Ishikawa (cell line): Measurements from ENCODE around the gene AATF.

Experiments
- CEBPB ChIP-seq: IDR thresholded peaks from 2 replicates; pipeline ENCODE4 v1.6.1; 2012
- CREB1 ChIP-seq: IDR thresholded peaks from 2 replicates; pipeline ENCODE4 v1.6.1; 2012; ENCODE audit warnings: low read depth
- EGR1 ChIP-seq: IDR thresholded peaks from 2 replicates; pipeline ENCODE4 v1.6.1; 2012
- EP300 ChIP-seq: IDR thresholded peaks from 2 replicates; pipeline ENCODE4 v1.6.1; 2012; ENCODE audit warnings: borderline replicate concordance
- FOXM1 ChIP-seq: IDR thresholded peaks from 2 replicates; pipeline ENCODE4 v1.6.1; 2012; ENCODE audit warnings: low read depth, borderline replicate concordance
- MAX ChIP-seq: IDR thresholded peaks from 2 replicates; pipeline ENCODE4 v1.6.1; 2012
- NFIC ChIP-seq: IDR thresholded peaks from 2 replicates; pipeline ENCODE4 v1.6.1; 2012
- RAD21 ChIP-seq: IDR thresholded peaks from 2 replicates; pipeline ENCODE4 v1.6.1; 2012; ENCODE audit warnings: low read depth
- REST ChIP-seq: IDR thresholded peaks from 2 replicates; pipeline ENCODE4 v1.6.1; 2012; ENCODE audit warnings: low read depth, mild to moderate bottlenecking
- TAF1 ChIP-seq: IDR thresholded peaks from 2 replicates; pipeline ENCODE4 v1.6.1; 2012; ENCODE audit warnings: low read depth, mild to moderate bottlenecking
- TCF12 ChIP-seq: IDR thresholded peaks from 2 replicates; pipeline ENCODE4 v1.6.1; 2012; ENCODE audit warnings: low read depth
- TEAD4 ChIP-seq: IDR thresholded peaks from 2 replicates; pipeline ENCODE4 v1.6.1; 2012
- USF1 ChIP-seq: IDR thresholded peaks from 2 replicates; pipeline ENCODE4 v1.6.1; 2012
- YY1 ChIP-seq: IDR thresholded peaks from 2 replicates; pipeline ENCODE4 v1.6.1; 2012; ENCODE audit warnings: low read depth
- ZBTB7A ChIP-seq: IDR thresholded peaks from 2 replicates; pipeline ENCODE4 v1.6.1; 2012; ENCODE audit warnings: low read depth

AATF gene

GRCh38 chr17:37083456-37083855, 134.7 kb downstream of the AATF start:
- TF ChIP-seq USF1 (no peak), YY1 (no peak), MAX (no peak), EP300 (no peak), TAF1 (no peak), FOXM1 (no peak)

GRCh38 chr17:37084372-37084771, 135.6 kb downstream of the AATF start:
- TF ChIP-seq TAF1 (no peak), REST (no peak), FOXM1 (no peak), RAD21 (no peak), CEBPB (no peak), USF1 (no peak), EGR1 (no peak), CREB1 (no peak), YY1 (no peak), NFIC (no peak), ZBTB7A (no peak), EP300 (no peak), TEAD4 (no peak), TCF12 (no peak), MAX (no peak)

GRCh38 chr17:37086334-37086733, 137.6 kb downstream of the AATF start:
- TF ChIP-seq YY1 (no peak), EGR1 (no peak), TCF12 (no peak), MAX (no peak), TEAD4 (no peak), TAF1 (no peak), REST (no peak)

GRCh38 chr17:37086948-37087347, 138.2 kb downstream of the AATF start:
- TF ChIP-seq USF1 (no peak), RAD21 (no peak), CEBPB (no peak), REST (no peak), FOXM1 (no peak), TAF1 (no peak), ZBTB7A (no peak), CREB1 (no peak), MAX (no peak), TEAD4 (no peak), TCF12 (no peak), EGR1 (no peak), NFIC (no peak), YY1 (no peak), EP300 (no peak)
